H9 (cell line): ENCODE measurements around the gene CLMN. TPM values are rescaled to one million over a fixed set of nuclear protein-coding genes. Genes with fewer than 3 reads are reported as not detected.

Experiments
- DNase-seq: peaks from one replicate; pipeline ENCODE4 v3.0.0-alpha.2; 2017
- H2AFZ ChIP-seq: one replicate; pipeline ENCODE4 v1.6.1; 2013; ENCODE audit warnings: mild to moderate bottlenecking, low read length, control low read depth, moderate library complexity
- H2AK5ac ChIP-seq: 2 replicates; pipeline ENCODE4 v1.6.1; 2013; ENCODE audit warnings: low read length, control low read depth, mixed read lengths; ENCODE audit not compliant: insufficient read length
- H2BK120ac ChIP-seq: one replicate; pipeline ENCODE4 v1.6.1; 2013; ENCODE audit warnings: low read depth, mild to moderate bottlenecking, low read length, control low read depth, inconsistent platforms; ENCODE audit not compliant: poor library complexity, severe bottlenecking
- H2BK12ac ChIP-seq: 2 replicates; pipeline ENCODE4 v1.6.1; 2013; ENCODE audit warnings: low read length, control low read depth, mixed read lengths, low read depth; ENCODE audit not compliant: insufficient read length
- H2BK15ac ChIP-seq: 2 replicates; pipeline ENCODE4 v1.6.1; 2013; ENCODE audit warnings: low read depth, low read length, control low read depth
- H2BK20ac ChIP-seq: one replicate; pipeline ENCODE4 v1.6.1; 2013; ENCODE audit warnings: low read depth, mild to moderate bottlenecking, low read length, control low read depth, inconsistent platforms; ENCODE audit not compliant: poor library complexity, severe bottlenecking
- H2BK5ac ChIP-seq: 2 replicates; pipeline ENCODE4 v1.6.1; 2013; ENCODE audit warnings: low read length, control low read depth, mixed read lengths; ENCODE audit not compliant: insufficient read length
- H3K14ac ChIP-seq: 2 replicates; pipeline ENCODE4 v1.6.1; 2013; ENCODE audit warnings: low read length, control low read depth; ENCODE audit not compliant: insufficient read depth
- H3K18ac ChIP-seq: 2 replicates; pipeline ENCODE4 v1.6.1; 2013; ENCODE audit warnings: low read depth, mild to moderate bottlenecking, mixed read lengths, low read length, control low read depth; ENCODE audit not compliant: insufficient read length
- H3K23ac ChIP-seq: 2 replicates; pipeline ENCODE4 v1.6.1; 2013; ENCODE audit warnings: low read length, control low read depth, mixed read lengths, low read depth; ENCODE audit not compliant: insufficient read length
- H3K23me2 ChIP-seq: 2 replicates; pipeline ENCODE4 v1.6.1; 2013; ENCODE audit warnings: low read depth, mild to moderate bottlenecking, mixed read lengths, low read length, control low read depth; ENCODE audit not compliant: insufficient read length, poor library complexity, severe bottlenecking
- H3K27ac ChIP-seq: 2 replicates; pipeline ENCODE4 v1.5.1; 2013; ENCODE audit warnings: low read length, control low read depth, mixed read lengths, low read depth; ENCODE audit not compliant: insufficient read length
- H3K27me3 ChIP-seq: 2 replicates; pipeline ENCODE4 v1.6.1; 2013; ENCODE audit warnings: low read length, control low read depth, inconsistent platforms; ENCODE audit not compliant: insufficient read depth
- H3K4ac ChIP-seq: 2 replicates; pipeline ENCODE4 v1.6.1; 2013; ENCODE audit warnings: low read depth, mild to moderate bottlenecking, control low read depth, inconsistent platforms, low read length, moderate library complexity
- H3K4me1 ChIP-seq: 2 replicates; pipeline ENCODE4 v1.6.1; 2013; ENCODE audit warnings: low read length, control low read depth, inconsistent platforms; ENCODE audit not compliant: insufficient read depth
- H3K4me2 ChIP-seq: 2 replicates; pipeline ENCODE4 v1.6.1; 2013; ENCODE audit warnings: low read length, control low read depth, mixed read lengths; ENCODE audit not compliant: insufficient read length, insufficient read depth
- H3K56ac ChIP-seq: 2 replicates; pipeline ENCODE4 v1.6.1; 2013; ENCODE audit warnings: low read depth, mild to moderate bottlenecking, mixed read lengths, low read length, control low read depth; ENCODE audit not compliant: insufficient read length
- H3K79me1 ChIP-seq: 2 replicates; pipeline ENCODE4 v1.6.1; 2013; ENCODE audit warnings: low read depth, mild to moderate bottlenecking, moderate library complexity, low read length, control low read depth, inconsistent platforms; ENCODE audit not compliant: insufficient read depth, poor library complexity, severe bottlenecking
- H3K79me2 ChIP-seq: 2 replicates; pipeline ENCODE4 v1.6.1; 2013; ENCODE audit warnings: low read length, control low read depth, inconsistent platforms; ENCODE audit not compliant: insufficient read depth
- H3K9ac ChIP-seq: 2 replicates; pipeline ENCODE4 v1.6.1; 2013; ENCODE audit warnings: low read length, control low read depth, mixed read lengths; ENCODE audit not compliant: insufficient read length; ENCODE audit errors: extremely low read depth
- H3K9me3 ChIP-seq: one replicate; pipeline ENCODE4 v1.6.1; 2013; ENCODE audit warnings: low read depth, low read length, inconsistent platforms; ENCODE audit not compliant: control insufficient read depth
- H3T11ph ChIP-seq: one replicate; pipeline ENCODE4 v1.6.1; 2013; ENCODE audit warnings: mild to moderate bottlenecking, low read length, control low read depth, inconsistent platforms
- H4K20me1 ChIP-seq: one replicate; pipeline ENCODE4 v1.6.1; 2013; ENCODE audit not compliant: control insufficient read depth, insufficient read length, insufficient read depth
- H4K5ac ChIP-seq: 2 replicates; pipeline ENCODE4 v1.6.1; 2013; ENCODE audit warnings: low read depth, mild to moderate bottlenecking, mixed read lengths, low read length, control low read depth; ENCODE audit not compliant: insufficient read length
- H4K8ac ChIP-seq: replicated peaks from 2 replicates; pipeline ENCODE4 v1.6.1; 2013; ENCODE audit warnings: low read length, control low read depth, mixed read lengths, low read depth; ENCODE audit not compliant: insufficient read length
- H4K91ac ChIP-seq: 2 replicates; pipeline ENCODE4 v1.6.1; 2013; ENCODE audit warnings: low read depth, mild to moderate bottlenecking, moderate library complexity, mixed read lengths, low read length, control low read depth; ENCODE audit not compliant: insufficient read length
- H3K27ac Mint-ChIP-seq, 3 experiments: 2 replicates in 2 of 3; 3 replicates in 1 of 3; pipeline ENCODE4 v1.8.0; 2020 to 2021; ENCODE audit warnings: mixed read lengths in 3 of 3, mild to moderate bottlenecking in 1 of 3, moderate library complexity in 1 of 3
- H3K27me3 Mint-ChIP-seq: 2 replicates; pipeline ENCODE4 v1.8.0; 2021; ENCODE audit warnings: low read depth, mild to moderate bottlenecking, moderate library complexity, mixed read lengths
- H3K36me3 Mint-ChIP-seq, 3 experiments: 2 replicates in 2 of 3; 3 replicates in 1 of 3; pipeline ENCODE4 v1.8.0; 2020 to 2021; ENCODE audit warnings: low read depth in 3 of 3, mixed read lengths in 3 of 3; ENCODE audit not compliant: insufficient read depth in 1 of 3
- H3K4me1 Mint-ChIP-seq, 2 experiments: 2 replicates each; pipeline ENCODE4 v1.8.0; 2020; ENCODE audit warnings: mixed read lengths in 2 of 2
- H3K4me3 Mint-ChIP-seq, 2 experiments: 2 replicates in 1 of 2; 3 replicates in 1 of 2; pipeline ENCODE4 v1.8.0; 2020 to 2021; ENCODE audit warnings: mild to moderate bottlenecking in 2 of 2, mixed read lengths in 2 of 2, moderate library complexity in 1 of 2
- H3K9me3 Mint-ChIP-seq, 2 experiments: 2 replicates in 1 of 2; 3 replicates in 1 of 2; pipeline ENCODE4 v1.8.0; 2020; ENCODE audit warnings: mild to moderate bottlenecking in 2 of 2, mixed read lengths in 2 of 2, moderate library complexity in 1 of 2
- CTCF ChIP-seq: fragments of 200-600 bp; sonication (generic); conservative IDR thresholded peaks from 3 replicates; pipeline ENCODE4 v1.8.0; 2021; ENCODE audit warnings: antibody characterized with exemption, mild to moderate bottlenecking
- WGBS: extraction: QIAGEN DNeasy Blood & Tissue Kit; methylation state at CpG from one replicate; pipeline ENCODE4 v1.1.7; 2013; ENCODE audit warnings: missing lambda C conversion rate, low lambda C conversion rate, mixed read lengths; ENCODE audit not compliant: insufficient read length; ENCODE audit errors: extremely low coverage; 5-methylcytosine and 5-hydroxymethylcytosine counted together
- total RNA-seq: library from RNA; stranded (reverse); gene quantifications from 2 replicates; pipeline ENCODE4 v1.2.1, GENCODE V29; 2021

The CLMN gene
- total RNA-seq, 1 experiment from 2014 or later = 7.6 TPM

- no peaks in the 10 kb centered on the region for H3K9me3 Mint-ChIP-seq
- H3K4me3 Mint-ChIP-seq = no peak overlapping the region
- H3K4me1 ChIP-seq = no peaks in the 10 kb centered on the region; the same call in 1 of the 2 replicates
- no peaks in the 10 kb centered on the region for H3K9me3 ChIP-seq
- H3K27ac ChIP-seq = no peak overlapping the region
- H3K27me3 Mint-ChIP-seq = peaks cover 11% of the 10 kb centered on the region
- H3K4ac ChIP-seq = no peak overlapping the region
- peak overlapping the region in 1 of 3 experiments; percentile 76; a peak in 1 of 7 replicates for H3K27ac Mint-ChIP-seq
- no peak overlapping the region for H2BK5ac ChIP-seq
- no peak overlapping the region for H2BK15ac ChIP-seq
- peak overlapping the region; percentile 42; the same call in 1 of the 2 replicates for H3K14ac ChIP-seq
- no peaks in the 10 kb centered on the region for H3K79me1 ChIP-seq
- no peak overlapping the region for H2BK120ac ChIP-seq
- peaks cover 2% of the 10 kb centered on the region for H4K20me1 ChIP-seq
- no peak overlapping the region for H3K9ac ChIP-seq
- no peak overlapping the region for H2AFZ ChIP-seq
- H2BK20ac ChIP-seq = no peak overlapping the region
- no peaks in the 10 kb centered on the region for H3K23me2 ChIP-seq
- no peak overlapping the region for H3K18ac ChIP-seq
- H4K8ac ChIP-seq = no peak overlapping the region
- H2BK12ac ChIP-seq = no peak overlapping the region
- H4K5ac ChIP-seq = no peak overlapping the region
- peaks cover 19 to 22% of the 10 kb centered on the region in 2 experiments for H3K4me1 Mint-ChIP-seq
- H3K27me3 ChIP-seq = no peaks in the 10 kb centered on the region
- DNase-seq = no peak
- no peak overlapping the region for H3K56ac ChIP-seq
- no CpG with 5 or more reads among the region's 8 CpGs for whole genome bisulfite sequencing
- H3K79me2 ChIP-seq = no peaks in the 10 kb centered on the region
- no peak overlapping the region for H2AK5ac ChIP-seq
- no peak overlapping the region for H4K91ac ChIP-seq
- H3T11ph ChIP-seq = no peak overlapping the region
- TF ChIP-seq CTCF = no peak
- no peaks in the 10 kb centered on the region for H3K36me3 Mint-ChIP-seq
- H3K4me2 ChIP-seq = no peak overlapping the region
- no peak overlapping the region for H3K23ac ChIP-seq
These were observed 92.9 kb downstream of the CLMN start for GRCh38 chr14:95226801-95227200.
